ENCODE data around the gene NXPH1.

- TF ChIP-seq CTCF (IDR thresholded peaks at IDR 0.05), result no peak
- TF ChIP-seq EZH2 (IDR thresholded peaks at IDR 0.05; ENCODE audit: borderline replicate concordance, insufficient read depth, low read depth, low read length, poor library complexity, severe bottlenecking), result no peak
Measured at GRCh38 chr7:8396294-8396693, 37.1 kb upstream of the NXPH1 start.

All from B cell (primary cell).